ENCODE data around the gene TMEM59.
A peak's percentile ranks its signal among the peaks of the same experiment; 100 is the strongest.
"Not testable (repeated sequence)": the region's sequence is repeated elsewhere in the genome, so short reads cannot be mapped to it uniquely, and the experiment has no call there.

TMEM59 gene, protein sequence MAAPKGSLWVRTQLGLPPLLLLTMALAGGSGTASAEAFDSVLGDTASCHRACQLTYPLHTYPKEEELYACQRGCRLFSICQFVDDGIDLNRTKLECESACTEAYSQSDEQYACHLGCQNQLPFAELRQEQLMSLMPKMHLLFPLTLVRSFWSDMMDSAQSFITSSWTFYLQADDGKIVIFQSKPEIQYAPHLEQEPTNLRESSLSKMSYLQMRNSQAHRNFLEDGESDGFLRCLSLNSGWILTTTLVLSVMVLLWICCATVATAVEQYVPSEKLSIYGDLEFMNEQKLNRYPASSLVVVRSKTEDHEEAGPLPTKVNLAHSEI

DNA sequence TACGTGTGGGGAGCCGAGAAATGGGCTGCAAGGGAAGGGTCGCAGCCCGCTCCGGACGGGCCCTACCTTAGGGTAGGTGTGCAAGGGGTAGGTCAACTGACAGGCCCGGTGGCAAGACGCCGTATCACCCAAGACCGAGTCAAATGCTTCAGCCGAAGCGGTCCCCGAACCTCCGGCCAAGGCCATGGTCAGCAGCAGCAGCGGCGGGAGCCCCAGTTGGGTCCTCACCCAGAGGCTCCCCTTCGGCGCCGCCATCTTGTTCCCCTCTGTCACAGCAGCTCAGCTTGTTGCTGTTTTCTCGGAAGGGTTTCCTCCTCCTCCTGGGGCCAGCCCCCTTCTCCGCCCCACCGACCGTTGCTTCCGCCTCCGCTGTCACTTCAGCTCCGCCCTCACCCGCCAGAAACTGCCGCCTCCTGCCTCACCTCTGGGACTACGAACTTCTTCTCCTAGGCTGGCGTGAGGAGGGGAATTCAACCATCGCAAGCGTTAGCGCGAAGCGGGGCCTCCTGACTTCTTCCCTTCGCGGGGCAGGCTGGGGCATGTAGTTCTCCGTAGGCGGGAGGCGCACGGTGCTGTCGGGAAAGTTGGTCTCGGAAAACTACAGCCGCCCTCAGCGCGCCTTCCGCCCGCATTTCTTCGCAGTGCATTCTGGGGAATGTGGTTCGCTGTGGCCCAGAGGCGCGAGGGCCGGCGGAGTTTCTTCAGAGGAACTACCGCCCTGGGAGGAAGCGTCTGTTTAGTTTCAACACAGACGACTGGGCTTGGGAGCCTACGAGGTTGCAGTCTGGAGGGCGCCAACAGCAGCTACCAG lies at the start of gene TMEM59, which contains the start of gene TCEANC2:
TSS of gene TMEM59 (minus strand) at position 271 of the 811 bp plus-strand sequence. CDS start at position 255, 16 bp downstream.
TSS of gene TCEANC2 (plus strand) at position 675 of the 811 bp plus-strand sequence. CDS start 815 bp downstream, outside the sequence.
- DNase-seq (ENCODE audit: extremely low read depth in 1 of 2, low read depth in 1 of 2): peak; percentile 94 to 97

DNA sequence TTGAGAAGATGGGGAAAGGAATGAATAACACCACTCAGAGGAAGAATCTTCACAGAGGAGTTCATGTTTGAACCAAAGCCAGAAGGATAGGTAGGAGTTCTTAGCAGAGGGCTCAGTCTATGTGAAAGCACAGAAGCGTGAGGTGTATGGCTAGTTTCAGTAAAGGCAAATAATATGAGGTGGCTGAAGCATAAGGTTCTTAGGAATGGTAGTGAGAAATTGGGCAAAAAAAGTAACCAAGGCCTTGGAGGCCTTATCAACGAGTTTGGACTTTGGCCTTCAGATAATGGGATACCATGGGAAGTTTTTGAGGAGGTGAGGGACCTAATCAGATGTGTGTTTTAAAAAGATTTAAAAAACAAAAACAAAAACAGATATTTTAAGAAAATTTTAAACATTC lies 47.5 kb upstream of the TMEM59 start:
- no peak for DNase-seq (ENCODE audit: extremely low read depth in 1 of 2, low read depth in 1 of 2)

DNA sequence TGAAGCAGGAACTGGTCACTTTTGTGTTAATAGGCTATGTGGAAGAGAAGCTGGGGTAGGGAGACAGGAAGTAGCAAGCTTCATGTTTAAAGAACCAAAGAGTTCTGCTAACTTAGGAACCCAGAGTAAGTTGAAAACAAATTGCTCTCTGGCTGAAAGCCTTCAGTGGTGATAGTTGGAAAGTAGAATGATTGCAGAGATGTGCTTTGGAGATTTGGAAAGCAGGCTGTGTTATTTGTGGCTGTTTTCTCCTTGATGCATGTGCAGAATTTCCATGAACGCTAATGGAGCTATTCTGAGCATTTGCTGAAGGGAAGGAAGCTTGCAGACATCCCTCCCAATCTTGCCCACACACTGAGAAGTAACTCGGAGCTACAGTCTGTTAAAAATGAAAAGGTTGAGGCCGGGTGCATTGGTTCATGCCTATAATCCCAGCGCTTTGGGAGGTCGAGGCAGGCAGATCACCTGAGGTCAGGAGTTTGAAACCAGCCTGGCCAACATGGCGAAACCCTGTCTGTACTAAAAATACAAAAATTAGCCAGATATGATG lies 46.1 kb upstream of the TMEM59 start:
- DNase-seq (ENCODE audit: extremely low read depth in 1 of 2, low read depth in 1 of 2): no peak

DNA sequence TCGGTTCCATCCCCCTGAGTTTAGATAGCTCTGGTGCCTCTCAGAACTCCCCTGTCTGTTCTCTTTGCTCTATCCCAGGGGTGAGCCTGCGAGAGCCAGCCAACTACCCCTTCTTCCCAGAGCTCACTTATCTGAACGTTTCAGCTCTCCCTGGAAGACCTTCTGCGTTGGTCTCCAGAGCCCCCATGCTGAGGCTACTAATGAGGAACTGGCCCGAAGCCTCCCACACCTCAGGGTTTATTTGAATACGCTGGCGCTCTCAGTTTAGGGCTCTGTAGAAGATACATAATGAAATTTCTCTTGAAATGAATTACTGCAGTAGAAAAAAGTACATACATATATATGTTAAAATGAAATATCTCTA lies 43.9 kb upstream of the TMEM59 start:
- no peak for DNase-seq (ENCODE audit: extremely low read depth in 1 of 2, low read depth in 1 of 2)

DNA sequence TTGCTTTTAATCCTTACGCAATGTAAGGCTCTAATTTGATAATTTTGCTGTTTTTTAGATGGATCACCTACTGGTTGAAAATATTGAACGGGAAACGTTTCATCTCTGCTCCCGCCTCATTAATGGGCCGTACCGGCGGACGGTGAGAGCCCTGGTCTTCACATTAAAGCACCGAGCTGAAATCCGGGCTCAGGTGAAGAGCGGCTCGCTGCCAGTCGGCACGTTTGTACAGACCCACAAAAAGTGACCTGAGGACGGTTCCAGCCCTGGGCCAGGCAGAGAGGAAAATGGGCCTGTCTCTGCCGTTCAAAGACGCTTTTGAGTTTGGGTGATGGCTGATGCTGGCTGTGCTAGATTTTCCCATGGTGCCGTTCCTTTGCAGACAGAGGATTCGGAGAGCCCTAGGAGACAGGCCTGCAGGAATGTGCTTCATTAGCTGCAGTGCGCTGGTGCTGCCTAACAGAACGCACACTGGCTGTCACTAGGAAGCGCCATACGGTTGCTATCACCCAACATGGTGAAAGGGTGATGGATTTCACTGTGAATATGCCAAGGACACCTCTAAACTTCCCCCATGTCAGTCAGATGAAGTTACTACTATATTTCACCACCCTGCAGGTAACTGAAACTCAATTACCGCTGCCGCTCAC lies 43.3 kb upstream of the TMEM59 start:
- no peak for DNase-seq (ENCODE audit: extremely low read depth in 1 of 2, low read depth in 1 of 2)

DNA sequence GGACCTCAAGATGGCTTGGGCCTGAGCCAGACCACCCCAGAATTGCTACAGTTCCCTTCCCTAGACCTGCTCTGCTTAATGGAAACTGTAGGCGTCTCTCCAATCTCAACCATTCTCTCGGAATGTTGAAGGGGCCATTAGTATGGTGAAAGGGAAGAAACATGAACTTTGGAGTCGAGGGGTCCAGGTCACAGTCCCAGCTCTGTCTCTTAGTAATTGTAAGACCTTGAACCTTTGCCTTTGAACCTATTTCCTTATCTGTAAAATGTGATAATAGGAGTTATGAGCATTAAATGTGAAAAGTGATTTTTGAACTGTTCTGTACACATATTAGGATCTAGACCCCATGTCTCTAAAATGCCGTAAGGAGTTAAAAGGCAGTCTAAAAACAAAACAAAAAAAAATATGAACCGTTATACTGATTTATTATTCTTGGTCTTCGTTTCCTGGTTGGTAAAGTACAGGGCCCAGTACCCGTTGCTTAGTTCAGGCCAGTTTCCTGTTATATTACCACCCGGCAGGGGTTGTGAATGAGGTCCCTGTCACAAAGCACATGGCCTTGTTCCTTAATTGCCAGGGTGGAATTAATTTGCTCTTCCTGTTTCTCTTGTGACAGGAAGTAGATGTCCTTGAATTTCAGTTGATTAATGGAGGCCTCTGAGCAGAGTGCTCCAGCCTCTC lies 42.7 kb upstream of the TMEM59 start:
- DNase-seq (ENCODE audit: extremely low read depth in 1 of 2, low read depth in 1 of 2): no peak

DNA sequence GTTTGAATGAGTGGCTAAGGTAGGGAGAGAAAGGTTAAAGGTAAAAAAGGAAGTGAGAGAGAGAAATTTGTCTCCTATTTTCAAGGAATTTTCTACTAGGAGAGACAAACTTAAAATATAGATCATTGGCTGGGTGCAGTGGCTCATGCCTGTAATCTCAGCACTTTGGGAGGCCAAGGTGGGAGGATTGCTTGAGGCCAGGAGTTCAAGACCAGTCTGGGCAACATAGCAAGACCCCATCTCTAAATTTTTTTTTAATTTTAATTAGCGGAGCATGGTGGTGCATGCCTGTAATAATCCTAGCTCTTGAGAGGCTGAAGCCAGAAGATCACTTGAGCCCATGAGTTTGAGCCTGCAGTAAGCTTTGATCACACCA lies 41.7 kb upstream of the TMEM59 start:
- not testable (repeated sequence) for DNase-seq (ENCODE audit: extremely low read depth in 1 of 2, low read depth in 1 of 2)

DNA sequence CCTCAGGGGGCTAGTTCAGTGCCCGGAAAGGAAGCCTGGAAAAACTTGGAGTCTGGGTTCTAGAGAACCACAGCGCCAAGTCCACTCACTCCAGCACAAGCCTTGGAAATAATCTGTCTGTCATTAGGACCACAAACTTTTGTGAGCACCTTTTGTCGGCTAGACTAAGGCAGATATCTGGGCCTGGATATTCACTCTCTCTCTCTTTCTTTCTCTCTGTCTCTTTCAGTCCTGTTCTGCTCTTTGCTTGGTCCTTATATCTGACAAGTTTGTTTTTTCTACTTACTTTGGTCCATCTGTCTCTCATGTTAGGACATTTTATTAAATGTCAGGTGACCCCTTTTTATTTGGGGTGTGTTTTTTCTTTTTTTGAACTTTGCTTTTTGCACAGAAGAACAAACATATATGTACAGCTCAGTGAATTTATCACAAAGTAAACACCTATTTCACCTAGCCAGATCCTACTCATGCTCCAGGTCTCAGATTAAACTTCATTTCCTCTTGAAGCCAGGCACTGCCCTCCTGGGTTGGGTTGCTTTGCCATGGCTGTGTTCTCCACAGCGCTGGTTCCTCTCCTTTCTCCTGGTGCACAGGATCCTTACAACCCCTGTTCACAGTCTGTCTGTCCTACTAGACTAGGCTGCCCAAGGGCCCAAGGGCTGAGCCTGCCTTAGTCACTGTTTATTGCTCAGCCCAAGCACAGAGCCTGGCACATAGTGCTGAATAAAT lies 41.2 kb upstream of the TMEM59 start:
- no peak for DNase-seq (ENCODE audit: extremely low read depth in 1 of 2, low read depth in 1 of 2)

DNA sequence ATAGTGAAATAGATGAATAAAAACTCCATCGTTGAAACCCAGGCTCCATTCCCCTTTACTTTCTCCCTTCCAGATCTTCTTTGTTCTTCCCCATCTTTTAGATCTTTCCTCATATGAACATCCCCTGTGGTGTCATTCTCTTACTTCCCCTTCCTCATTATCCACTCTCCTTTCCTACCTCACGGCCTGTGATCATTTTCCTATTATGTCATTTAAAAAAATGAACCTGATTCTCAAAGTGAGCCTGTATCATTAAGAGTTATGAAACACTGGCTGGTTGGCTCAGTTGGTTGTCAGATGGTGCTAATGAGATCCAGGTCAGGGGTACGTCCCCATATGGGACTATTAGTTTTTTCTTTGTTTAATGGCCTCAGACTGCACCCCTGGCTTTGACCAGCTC lies 38.7 kb upstream of the TMEM59 start:
- DNase-seq (ENCODE audit: extremely low read depth in 1 of 2, low read depth in 1 of 2): no peak

DNA sequence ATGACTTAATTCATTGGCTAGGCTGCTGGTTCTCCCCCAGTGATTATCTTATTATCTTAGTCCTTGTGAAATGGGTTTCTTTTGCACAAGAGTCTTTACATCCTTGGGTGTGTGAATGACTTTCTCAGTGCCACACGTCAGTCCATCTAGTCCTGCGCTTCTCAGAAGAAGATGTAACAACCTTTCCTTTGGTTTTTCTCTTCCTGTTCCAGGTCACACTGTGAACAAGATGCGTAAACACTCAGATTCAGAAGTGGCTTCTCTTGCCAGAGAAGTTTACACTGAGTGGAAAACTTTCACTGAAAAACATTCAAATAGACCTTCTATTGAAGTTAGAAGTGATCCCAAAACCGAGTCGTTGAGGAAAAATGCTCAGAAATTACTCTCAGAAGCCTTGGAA lies 35.4 kb upstream of the TMEM59 start:
- DNase-seq (ENCODE audit: extremely low read depth in 1 of 2, low read depth in 1 of 2): no peak

DNA sequence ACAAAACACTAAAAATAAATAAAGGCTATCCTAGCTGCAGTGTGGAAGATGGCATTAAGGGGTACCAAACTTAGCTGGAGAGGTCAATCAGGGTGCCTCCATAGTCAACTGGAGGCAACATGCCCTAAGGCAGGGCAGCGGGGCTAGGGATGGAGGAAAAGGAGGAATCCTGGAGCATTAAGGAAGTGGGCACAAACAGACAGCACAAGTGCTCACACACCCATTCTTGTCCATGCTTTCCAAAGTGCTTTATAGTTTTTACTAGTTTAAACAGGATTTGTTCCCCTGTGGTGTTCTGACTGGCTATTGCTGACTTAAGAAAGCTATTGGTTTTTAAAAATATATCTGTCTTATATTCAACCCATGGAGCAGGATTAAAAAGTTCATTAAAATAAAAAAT lies 33.8 kb upstream of the TMEM59 start:
- DNase-seq (ENCODE audit: extremely low read depth in 1 of 2, low read depth in 1 of 2): no peak

DNA sequence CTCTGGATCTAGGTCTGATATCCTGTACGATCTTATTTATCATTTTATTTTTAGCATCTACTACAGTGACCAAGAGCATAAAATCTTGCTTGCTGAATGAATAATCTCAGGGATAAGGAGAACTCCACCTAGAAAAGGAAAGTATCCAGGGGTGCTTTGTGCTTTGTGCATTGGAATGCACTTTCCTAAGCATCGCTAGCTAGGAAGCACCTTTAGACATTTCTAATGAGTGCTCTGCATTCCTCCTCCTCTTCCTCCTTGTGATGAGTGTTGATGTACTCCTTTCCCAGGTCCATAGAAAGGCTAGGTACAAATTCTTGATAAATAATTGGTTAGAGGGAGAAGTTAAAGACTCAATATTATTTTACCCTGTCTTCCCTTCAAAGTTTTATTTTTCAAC lies 31.8 kb upstream of the TMEM59 start:
- DNase-seq (ENCODE audit: extremely low read depth in 1 of 2, low read depth in 1 of 2): no peak

DNA sequence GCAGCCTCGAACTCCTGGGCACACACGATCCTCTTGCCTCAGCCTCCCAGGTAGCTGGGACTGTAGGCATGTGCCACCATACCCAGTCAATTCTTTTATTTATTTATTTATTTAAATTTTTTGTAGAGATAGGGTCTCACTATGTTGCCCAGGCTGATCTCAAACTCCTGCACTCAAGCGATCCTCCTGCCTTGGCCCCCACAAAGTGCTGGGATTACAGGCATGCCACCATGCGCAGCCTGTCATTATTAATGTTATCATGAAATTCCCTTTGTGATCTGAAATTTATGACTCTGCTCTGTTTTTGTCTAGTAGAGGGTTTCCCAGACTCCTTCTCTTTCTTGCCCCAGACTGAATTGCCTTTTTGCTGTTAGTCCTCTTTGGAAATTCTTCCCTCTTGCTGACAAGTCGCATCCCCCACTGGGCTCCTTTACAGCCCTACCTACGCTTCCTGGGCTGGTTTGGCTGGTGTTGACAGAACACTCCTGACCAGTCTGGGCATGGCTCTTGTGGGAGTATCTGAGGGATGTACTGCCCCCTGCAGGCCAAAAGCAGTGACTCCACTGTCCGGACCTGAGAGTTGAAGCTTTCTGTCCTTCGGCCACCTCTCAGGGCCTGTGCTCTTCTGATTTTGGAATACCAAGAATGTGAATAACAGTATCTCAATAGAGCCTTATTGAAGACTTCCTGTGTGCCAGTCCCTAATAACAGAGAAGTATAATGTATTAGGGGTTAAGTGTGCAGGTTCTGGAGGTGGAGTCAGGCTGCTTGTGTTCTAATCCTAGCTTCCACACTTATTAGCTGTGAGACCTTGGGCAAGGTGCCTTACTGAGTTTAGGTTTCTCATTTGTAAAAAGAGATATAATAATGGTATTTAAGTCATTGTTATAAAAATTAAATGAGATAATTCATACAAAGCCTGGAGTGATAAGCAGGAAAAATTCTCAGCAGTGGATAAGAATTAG lies 28.6 kb upstream of the TMEM59 start:
- peak; percentile 22 to 32 for DNase-seq (ENCODE audit: extremely low read depth in 1 of 2, low read depth in 1 of 2)

DNA sequence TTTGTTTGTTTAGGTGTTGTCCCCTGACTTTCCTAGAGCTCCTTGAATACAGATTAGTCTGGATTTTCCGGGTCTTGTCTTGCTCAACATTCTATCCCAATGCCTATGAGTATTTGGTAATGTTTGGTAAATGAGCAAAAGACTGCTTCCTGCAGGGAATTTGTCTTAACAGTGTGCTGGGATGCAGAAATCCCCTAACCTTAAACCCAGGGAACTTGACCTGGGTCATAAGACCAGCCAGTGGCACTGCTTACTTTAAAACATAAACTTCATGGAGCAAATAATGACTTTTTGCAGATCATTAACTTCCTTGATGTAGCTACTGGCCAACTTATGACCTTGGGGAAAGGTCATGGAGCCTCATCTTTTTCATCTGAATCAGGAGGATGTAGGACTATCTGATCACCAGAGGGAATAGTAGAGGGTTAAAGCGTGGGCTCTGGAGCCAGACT lies 27.6 kb upstream of the TMEM59 start:
- DNase-seq (ENCODE audit: extremely low read depth in 1 of 2, low read depth in 1 of 2): no peak

DNA sequence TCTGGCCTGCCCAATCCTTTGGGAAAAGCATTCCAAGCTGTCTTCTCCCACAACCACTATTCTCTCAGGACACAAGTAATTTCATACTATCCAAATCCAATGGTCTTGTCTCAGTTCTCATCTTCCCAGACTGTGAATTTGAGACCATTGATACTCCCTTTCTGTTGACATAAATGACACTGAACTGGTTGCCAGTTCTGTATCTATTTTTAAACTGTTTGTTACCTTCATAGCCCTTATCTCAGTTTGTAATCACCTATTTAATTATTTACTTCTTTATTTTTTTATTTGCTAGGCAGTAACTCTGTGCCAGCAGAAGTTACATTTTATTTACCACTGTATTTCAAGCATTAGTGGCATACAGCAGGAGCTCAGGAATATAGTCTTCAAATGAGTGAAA lies 24.4 kb upstream of the TMEM59 start:
- no peak for DNase-seq (ENCODE audit: extremely low read depth in 1 of 2, low read depth in 1 of 2)

DNA sequence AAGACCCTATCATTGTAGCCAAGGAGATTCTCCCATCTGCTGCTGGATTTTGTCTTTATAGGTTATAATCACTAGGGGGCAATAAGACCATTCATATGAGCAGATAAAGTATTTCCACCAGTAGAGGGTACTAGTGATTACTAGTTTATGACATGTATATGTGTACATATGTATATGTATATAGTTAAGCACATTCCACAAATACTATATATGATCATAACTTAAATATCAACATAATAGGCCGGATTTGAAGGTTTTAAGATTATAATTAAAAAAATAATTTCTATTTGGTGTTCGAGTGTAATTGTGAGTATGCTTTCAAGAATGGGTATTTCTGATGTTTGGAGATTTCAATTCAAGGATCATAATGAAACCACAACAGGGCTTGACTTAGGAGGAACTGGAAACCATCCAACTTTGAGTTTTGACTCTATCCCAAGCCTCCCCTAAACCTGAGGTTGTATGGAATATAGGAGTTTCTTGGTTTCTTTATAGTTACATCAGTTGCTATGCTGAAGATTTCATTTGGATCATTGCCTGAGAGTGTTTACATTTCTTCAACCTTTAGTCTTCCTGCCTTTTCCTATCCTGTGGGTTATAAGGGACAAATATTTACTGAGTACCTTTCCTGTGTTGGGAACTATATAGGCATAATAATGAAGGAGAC lies 17.3 kb upstream of the TMEM59 start:
- no peak for DNase-seq (ENCODE audit: extremely low read depth in 1 of 2, low read depth in 1 of 2)

DNA sequence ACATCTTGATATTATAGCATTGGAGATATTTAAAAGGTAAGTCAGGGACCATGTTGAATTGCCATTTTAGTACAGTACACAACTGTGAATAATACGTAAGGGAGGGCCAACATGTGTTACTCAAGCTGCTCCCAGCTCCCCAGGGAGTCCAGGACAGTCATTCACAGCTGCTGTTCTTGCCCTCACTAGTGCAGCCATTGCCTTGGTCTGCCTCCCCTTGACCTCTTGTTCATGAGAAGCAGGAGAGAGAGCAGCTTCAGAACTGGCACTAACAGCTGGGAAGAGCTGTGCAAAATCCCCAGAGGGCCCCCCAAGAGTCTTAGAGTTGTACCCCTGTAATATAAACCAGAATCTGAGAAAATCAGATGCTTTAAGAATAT lies 16.8 kb upstream of the TMEM59 start:
- no peak for DNase-seq (ENCODE audit: extremely low read depth in 1 of 2, low read depth in 1 of 2)

DNA sequence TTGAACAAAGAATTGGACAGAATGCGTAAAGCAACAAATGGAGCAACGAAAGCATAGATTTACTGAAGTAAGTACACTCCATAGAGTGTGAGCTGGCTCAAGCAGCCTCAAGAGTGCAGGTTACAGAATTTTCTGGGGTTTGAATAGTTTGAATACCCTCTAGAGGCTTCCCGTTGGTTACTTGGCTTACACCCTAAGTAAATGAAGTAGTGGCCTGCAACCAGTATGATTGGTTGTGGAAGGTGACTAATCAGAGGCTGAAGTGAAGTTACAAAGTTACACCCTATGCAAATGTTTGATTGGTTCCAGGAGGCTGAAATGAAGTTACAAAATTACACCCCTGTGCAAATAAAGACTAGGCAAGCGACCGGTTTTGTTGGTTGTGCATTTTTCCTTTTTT lies 11.3 kb upstream of the TMEM59 start:
- no peak for DNase-seq (ENCODE audit: extremely low read depth in 1 of 2, low read depth in 1 of 2)

DNA sequence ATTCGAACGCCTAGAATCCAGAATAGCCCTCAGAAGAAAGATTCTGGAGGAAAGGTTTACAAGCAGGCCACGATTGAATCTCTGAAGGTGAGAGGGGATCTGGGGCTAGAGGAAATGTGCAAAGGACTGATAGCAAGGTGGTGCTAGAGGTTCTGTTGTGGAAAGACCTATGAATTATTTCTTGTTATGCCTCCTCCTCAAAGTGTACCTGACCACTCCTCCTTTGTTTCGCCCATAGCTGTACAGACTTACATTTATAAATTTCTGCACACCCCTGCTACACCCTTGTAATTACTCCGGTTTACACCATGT lies 1.4 kb upstream of the TMEM59 start:
- DNase-seq (ENCODE audit: extremely low read depth in 1 of 2, low read depth in 1 of 2): no peak
